ENCODE measurements around the gene TMEM184B.
"Not testable (repeated sequence)": the region's sequence is repeated elsewhere in the genome, so short reads cannot be mapped to it uniquely, and the experiment has no call there.

TMEM184B gene

GRCh38 chr22:38203855-38204514 lies 68.8 kb downstream of the TMEM184B start:
- DNase-seq (ENCODE audit: low spot score), result no peak

DNA sequence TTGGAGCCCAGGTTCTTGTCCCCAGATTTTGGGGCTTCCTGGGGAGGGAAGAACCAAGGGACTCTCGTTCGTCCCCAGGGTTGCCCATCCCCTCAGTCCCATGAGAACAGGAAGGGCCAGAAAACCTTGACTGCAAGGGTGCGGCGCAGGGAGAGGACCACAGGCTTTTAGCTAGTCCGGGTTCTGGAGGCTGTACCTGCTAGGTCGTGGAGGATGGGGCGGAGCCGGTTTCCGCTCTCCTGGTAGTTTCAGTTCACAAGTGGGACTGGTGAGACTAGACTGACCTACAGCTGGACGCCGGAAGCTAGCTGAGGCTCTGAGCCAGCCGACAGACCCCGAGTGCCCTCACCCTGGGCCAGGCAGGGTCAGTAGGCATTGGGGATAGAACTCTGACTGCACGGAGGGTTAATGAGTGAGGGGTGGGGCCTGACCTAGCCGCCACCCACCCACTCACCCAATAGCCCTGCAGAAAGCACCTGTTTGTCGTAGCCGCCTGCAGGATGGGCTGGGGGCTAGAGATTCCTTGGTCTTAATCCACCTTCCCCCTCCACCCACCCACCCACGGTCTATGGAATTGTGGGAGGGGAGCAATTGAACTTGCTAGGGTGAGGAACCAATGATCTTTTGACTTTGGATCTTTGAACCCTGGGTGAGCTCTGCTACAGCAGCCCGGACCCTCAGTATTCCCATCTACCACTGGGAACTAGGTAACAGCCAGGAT lies 69.6 kb downstream of the TMEM184B start:
- DNase-seq (ENCODE audit: low spot score), result peak; percentile 30

DNA sequence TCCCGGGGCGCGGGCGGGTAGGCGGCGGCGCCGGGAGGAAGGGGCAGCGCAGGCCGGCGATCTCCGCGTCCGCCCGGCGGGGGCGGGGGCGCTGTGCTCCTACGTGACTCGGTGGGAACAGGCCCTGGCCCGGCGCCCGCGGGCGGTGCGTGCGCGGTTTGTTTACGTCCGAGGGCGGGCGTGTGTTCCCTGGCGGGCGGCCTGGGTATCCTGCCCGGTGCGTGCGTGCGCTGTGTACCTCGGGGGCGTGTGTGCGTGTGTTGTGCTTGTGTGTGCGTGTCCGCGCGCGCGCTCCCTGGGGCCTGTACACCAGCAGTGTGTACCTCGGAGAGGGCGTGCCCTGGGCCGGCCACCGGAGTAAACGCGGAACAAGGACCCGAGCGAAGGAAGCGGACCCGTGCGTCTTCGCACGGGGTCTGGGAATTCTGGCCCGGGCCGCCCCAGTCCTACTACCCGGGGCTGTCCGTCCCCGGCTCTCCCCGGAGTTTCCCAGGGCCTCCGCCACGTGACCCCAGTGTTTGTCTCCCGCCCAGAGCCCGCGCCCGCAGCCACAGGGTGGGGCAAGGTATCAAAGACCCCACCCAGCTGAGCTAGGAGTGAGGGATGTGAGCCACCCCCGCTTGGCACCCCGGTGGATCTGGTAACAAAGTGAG lies 70.2 kb downstream of the TMEM184B start:
- DNase-seq (ENCODE audit: low spot score), result peak; percentile 78

GRCh38 chr22:38201711-38202436 lies 70.9 kb downstream of the TMEM184B start, which contains the start of gene MAFF:
TSS of gene MAFF (plus strand) at chr22:38201994. CDS start at chr22:38213854, 11,860 bp downstream.
- peak; percentile 95 for DNase-seq (ENCODE audit: low spot score)

GRCh38 chr22:38201371-38201710 lies 71.5 kb downstream of the TMEM184B start:
- no peak for DNase-seq (ENCODE audit: low spot score)

DNA sequence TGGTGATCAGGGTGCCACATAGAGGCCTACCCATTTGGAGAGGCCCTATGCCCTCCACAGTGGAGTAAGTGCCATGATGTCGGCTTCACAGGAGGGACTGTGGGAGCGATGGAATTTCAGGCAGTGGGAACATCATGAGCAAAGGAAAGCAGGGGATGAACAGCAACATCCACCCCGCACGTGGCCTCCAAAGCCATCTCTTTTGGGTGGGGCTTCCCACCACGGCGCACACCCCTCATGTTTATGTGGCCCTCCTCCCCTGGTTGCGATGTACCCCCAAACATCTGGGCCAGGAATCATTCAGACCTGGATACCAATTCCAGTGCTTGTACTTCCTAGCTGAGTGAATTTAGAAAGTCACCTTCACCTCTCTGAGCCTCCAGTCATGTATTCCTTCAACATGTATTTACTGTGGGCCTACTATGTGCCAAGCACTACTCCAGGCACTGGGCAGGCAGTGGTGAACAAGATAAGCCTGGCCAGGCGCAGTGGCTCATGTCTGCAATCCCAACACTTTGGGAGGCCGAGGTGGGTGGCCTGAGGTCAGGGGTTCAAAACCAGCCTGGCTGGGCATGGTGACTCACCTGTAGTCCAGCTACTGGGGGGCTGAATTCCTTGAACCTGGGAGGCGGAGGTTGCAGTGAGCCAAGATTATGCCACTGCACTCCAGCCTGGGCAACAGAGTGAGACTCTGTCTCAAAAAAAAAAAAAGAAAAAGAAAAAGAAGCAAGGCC lies 72.8 kb downstream of the TMEM184B start:
- DNase-seq (ENCODE audit: low spot score), result no peak

- DNase-seq (ENCODE audit: low spot score), result no peak
Measured at GRCh38 chr22:38196791-38197419, 75.9 kb downstream of the TMEM184B start.

DNA sequence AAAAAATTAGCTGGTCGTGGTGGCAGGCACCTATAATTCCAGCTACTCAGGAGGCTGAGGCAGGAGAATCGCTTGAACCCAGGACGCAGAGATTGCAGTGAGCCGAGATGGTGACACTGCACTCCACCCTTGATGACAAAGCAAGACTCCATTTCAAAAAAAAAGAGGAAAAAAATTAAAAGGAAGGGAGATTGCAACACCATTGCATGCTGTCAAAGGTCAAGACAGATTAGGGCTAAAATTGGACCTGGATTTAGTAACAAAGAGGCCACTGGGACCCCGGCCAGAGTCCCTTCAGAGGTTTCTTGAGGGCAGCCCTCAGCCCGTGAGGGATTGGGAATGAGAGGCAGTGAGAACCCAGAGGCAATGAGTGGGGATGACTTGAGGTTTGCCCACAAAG lies 79.2 kb downstream of the TMEM184B start:
- no peak for DNase-seq (ENCODE audit: low spot score)

DNA sequence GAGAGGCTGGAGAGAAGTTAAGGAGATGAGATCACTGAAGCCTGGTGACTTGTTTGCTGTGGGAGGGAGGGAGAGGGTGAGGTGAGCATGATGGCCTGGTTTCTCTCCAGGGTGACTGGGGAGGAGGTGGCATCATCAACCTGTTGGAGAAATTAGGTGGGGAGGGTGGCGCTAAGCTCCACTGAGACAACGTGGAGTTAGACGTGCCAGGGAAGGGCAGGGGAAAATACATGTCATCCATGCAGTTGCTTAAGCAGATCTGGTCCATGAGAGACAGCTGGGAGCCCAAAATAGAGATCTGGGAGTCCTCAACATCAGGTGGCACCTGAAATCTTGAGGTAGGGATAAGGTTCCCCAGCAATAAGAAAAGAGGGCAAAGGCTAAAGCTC lies 80.3 kb downstream of the TMEM184B start:
- DNase-seq (ENCODE audit: low spot score), result no peak

GRCh38 chr22:38191731-38192474 lies 80.9 kb downstream of the TMEM184B start:
- no peak for DNase-seq (ENCODE audit: low spot score)

DNA sequence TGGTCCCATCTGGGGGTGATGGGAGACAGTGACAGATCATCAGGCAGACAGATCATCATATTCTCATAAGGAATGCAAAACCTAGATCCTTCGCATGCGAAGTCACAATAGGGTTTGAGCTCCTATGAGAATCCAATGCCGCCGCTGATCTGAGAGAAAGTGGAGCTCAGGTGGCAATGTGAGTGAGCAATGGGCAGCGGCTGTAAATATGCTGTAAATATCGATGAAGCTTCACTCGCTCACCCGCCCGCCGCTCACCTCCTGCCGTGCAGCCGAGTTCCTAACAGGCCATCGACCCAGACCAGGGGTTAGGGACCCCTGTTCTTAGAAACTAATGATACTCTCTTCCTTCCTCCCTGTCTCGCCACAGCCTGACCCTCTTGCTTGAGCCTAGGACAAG lies 81.8 kb downstream of the TMEM184B start:
- DNase-seq (ENCODE audit: low spot score), result no peak

- DNase-seq (ENCODE audit: low spot score), result no peak
Measured at GRCh38 chr22:38190581-38190980, 82.2 kb downstream of the TMEM184B start.

DNA sequence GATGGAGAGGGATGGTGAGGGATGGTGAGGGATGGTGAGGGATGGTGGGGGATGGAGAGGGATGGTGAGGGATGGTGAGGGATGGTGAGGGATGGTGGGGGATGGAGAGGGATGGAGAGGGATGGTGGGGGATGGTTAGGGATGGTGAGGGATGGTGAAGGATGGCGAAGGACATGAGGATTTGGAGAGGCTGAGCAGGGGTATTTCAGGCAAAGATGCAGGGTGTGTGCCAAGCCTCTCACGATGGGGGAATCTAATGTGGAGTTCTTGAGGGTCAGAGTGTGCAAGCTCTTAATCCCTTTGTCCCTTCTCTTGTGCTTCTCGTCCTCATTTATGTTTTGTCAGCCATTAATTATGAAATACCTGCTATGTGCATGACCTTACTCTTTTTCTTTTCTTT lies 83.7 kb downstream of the TMEM184B start:
- no peak for DNase-seq (ENCODE audit: low spot score)

- no peak for DNase-seq (ENCODE audit: low spot score)
Measured at GRCh38 chr22:38187413-38188212, 85.2 kb downstream of the TMEM184B start.

GRCh38 chr22:38186429-38186828 lies 86.4 kb downstream of the TMEM184B start:
- no peak for DNase-seq (ENCODE audit: low spot score)

GRCh38 chr22:38184788-38185187 lies 88.0 kb downstream of the TMEM184B start:
- DNase-seq (ENCODE audit: low spot score), result no peak

GRCh38 chr22:38181453-38182200 lies 91.2 kb downstream of the TMEM184B start, which contains the start of gene PLA2G6:
TSS of gene PLA2G6 (minus strand) at chr22:38181830. CDS start at chr22:38169426, 12,404 bp downstream.
- DNase-seq (ENCODE audit: low spot score), result peak; percentile 99

- peak; percentile 52 for DNase-seq (ENCODE audit: low spot score)
Measured at GRCh38 chr22:38180841-38181452, 91.9 kb downstream of the TMEM184B start.

DNA sequence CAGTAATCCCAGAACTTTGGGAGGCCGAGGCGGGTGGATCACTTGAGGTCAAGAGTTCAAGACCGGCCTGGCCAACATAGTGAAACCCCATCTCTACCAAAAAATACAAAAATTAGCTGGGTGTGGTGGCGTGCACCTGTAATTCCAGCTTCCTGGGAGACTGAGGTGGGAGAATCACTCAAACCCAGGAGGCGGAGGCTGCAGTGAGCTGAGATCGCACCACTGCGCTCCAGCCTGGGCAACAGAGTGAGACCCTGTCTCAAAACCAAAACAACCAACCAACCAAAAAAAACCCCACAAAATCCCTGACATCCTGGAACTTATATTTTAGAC lies 94.2 kb downstream of the TMEM184B start:
- DNase-seq (ENCODE audit: low spot score), result not testable (repeated sequence)

Data from hematopoietic multipotent progenitor cell treated with erythropoietin and hydrocortisone succinate and interleukin-3 and kit ligand, for 15 days (in vitro differentiated cells).